A204.1 (cell line): ENCODE data around the gene HDC.

Experiments used
- FAIRE-seq: peaks from 2 replicates; lab custom pipeline; 2012; peaks lifted over from hg19 to GRCh38; lab: Jason Lieb, UNC

Gene HDC, protein sequence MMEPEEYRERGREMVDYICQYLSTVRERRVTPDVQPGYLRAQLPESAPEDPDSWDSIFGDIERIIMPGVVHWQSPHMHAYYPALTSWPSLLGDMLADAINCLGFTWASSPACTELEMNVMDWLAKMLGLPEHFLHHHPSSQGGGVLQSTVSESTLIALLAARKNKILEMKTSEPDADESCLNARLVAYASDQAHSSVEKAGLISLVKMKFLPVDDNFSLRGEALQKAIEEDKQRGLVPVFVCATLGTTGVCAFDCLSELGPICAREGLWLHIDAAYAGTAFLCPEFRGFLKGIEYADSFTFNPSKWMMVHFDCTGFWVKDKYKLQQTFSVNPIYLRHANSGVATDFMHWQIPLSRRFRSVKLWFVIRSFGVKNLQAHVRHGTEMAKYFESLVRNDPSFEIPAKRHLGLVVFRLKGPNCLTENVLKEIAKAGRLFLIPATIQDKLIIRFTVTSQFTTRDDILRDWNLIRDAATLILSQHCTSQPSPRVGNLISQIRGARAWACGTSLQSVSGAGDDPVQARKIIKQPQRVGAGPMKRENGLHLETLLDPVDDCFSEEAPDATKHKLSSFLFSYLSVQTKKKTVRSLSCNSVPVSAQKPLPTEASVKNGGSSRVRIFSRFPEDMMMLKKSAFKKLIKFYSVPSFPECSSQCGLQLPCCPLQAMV

DNA sequence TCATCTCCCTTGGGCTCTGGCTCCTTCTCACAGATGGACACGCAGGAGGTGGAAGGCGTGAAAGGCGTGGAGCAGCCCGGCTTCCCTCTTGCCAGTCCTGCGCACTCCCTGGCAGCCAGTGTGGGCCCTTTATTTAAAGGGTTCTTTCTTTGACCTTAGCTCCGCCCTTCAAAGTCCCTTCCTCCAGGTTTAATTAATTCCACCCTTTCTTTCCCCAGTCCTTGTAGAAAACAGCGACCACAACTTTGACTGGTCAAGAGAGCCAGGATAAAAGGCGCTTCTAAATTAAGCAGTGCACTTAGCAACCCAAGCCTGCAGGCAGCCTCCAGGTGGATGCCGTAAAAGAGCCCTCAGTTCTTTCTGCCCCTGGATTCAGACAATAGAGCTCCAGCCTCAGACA, at the start of gene HDC:
HDC (minus strand) TSS at position 107 of the 400 bp plus-strand sequence; CDS start at position 4, 103 bp downstream.
- no peak for FAIRE-seq

DNA sequence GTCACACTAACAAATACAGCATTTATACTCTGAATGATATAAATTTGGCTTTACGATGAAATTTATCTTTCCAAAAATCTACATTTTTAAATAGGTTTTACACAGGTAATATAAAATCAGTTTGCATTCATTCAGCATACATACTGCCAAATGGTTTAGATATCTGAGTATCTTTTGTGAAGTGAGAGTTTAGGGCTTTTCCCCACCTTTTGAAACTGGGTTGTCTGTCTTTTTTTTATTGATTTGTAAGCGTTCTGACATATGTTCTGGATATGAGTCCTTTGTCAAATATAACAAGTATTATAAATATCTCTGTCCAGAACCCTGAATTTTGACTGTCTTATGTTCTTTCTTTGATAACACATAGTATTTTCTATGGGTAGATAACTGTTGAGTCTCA, 47.1 kb upstream of the HDC start:
- FAIRE-seq: no peak

DNA sequence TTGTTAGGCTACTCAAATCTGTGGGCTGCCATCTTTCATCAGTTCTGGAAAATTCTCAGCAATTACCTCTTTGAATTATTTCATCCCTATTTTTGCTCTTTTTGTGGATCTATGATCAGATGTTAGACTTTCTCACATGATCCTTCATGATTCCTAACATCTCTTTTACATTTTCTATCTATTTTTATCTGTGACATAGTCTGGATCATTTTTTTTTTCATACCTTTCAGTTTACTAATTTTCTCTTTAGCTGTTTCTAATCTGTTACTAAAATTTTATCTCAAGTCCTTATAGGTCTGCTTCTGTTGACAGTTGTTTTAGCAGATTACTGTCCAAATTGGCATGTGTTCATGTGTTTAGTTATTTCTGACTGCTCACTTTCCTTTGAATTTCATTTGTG, 42.3 kb upstream of the HDC start:
- FAIRE-seq: no peak

DNA sequence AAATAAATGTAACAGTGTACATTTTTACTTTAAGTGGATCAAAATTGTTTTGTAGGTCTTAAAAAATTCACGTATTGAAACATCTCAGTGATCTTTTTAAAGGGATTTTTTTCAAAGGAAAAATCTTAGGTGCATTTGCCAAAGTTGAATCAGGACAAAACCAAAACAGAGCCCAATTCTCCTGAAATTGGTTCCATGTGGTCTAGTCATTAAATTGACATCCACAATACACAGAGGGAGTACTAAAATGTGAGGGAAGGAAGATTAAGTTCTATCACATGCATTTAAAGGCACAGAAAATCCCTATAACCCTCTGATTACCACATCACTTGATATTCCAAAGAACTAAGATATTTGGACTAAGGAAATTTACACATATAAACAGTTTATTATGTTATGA, 39.3 kb upstream of the HDC start:
- FAIRE-seq: no peak

DNA sequence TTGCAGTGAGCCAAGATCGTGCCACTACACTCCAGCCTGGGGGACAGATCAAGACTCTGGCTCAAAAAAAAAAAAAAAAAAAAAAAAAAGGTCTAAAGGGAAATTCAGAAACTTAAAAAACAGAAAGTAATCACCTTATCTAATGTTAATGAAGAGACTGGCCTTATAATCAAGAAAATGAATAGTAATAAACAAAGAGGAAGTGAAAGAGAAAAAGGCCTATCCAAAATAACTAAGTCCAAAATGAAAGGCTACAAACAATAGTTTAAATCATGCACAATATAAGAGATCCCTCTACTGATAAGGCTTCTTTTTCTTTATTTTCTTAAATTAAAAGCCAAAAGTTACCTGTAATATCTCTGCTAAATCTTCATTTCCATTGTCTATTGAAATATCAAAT, 37.1 kb upstream of the HDC start:
- no peak for FAIRE-seq

DNA sequence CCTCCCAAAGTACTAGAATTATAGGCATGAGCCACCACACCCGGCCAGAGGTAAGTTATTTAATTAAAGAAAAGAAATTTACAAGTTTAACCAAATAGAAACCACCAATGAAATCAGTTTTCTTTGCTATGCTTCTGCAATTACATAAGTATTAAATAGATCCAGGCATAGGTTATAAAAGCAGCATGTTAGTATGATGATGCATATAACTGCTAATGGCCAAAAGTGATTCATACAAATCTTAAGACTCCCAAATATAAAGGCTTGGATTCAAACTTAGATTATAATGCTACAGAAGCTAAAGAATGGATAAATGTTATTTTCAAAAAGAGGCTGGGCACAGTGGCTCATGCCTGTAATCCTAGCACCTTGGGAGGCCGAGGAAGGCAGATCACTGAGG, 32.8 kb upstream of the HDC start:
- FAIRE-seq: no peak

DNA sequence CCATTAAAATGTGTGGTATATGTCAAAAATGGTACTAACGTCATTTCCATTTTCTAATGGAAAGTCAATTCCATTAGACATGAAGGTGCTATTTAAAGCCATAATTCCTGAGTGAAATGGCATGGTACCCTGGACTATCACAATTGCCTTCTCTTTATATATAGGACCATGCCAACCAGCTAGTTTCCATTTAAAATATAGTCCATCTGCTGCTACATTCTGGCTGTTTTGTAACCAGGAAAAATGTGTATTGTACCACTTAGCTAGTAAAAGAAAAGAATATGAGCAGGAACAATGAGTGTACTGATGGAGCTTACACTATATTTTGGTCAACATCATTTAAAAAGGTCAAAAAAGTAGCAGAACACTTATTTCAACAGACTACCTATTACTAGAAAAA, 30.4 kb upstream of the HDC start:
- FAIRE-seq: no peak

DNA sequence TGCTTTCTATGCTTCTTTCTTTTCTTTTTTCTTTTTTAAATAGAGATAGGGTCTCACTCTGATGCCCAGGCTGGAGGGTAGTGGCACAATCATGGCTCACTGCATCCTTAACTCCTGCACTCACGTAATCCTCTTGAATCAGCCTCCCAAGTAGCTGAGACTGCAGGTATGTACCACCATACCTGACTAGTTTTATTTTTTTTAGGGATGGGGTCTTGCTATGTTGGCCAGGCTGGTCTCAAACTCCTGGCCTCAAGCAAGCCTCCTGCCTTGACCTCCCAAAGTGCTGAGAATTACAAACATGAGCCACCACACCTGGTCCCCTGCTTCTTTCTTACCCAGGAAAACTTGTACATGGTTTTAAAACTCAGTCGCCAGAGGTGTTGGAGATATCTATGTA, 24.2 kb upstream of the HDC start:
- no peak for FAIRE-seq

DNA sequence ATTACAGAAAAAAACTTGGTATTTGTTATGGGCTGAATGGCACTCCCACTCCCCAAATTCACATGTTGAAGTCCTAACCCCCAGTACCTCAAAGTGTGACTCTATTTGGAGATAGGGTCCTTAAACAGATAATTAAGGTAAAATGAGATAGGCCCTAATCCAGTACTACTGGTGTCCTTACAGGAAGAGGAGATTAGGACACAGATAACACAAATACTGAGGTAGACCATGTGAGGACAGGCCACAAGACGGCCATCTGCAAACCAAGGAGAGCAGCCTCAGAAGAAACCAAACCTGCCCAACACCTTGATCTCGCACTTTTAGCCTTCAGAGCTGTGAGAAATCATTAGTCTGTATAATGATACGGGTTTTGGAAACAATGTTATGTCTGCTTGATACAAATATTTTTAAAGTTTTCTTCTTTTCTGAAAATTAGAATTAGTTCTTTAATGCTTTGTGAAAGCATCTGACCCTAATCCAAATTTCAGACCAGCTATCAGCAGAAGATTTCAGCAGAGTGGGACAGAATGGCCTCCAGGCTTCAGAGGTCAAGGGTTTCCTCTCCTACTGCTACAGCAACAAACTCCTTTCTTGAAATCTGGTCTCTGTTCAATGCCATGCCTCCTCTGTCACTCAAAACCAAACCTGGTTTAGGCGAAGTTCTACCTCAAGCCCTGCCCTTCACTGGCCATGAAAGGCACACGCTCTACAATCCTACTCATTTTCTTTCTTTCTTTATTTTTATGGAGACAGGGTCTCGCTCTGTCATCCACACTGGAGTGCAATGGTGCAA, 22.0 kb upstream of the HDC start:
- FAIRE-seq: no peak

DNA sequence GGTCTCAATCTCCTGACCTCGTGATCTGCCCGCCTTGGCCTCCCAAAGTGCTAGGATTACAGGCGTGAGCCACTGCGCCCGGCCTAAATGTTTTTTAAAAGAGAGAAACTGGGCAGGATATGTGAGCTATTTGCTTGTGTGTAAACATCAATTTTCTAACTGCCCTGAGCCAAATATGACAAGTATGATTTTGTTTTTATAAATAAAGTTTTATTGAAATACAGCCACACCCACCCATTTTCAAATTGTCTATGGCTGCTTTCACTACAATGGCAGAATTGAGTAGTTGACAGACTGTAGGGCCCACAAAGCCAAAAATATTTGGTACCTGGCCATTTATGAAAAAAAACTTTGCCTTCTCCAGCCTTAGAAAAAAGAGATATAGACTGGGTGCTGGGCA, 15.9 kb upstream of the HDC start:
- FAIRE-seq: no peak

DNA sequence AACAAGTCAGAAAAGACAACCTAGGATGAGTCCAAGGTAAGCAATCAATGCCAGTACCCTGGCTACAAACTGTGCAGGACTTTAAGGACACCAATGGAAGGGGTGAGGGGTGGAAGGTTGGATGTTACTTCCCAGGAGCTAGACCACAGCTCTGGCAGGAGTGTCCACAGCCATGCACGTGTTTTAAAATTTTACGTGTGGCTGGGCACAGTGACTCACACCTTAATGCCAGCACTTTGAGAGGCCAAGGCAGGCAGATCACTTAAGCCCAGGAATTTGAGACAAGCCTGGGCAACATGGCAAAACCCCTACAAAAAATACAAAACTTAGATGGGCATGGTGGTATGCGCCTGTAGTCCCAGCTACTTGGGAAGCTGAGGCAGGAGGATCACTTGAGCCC, 14.7 kb upstream of the HDC start:
- FAIRE-seq: no peak

DNA sequence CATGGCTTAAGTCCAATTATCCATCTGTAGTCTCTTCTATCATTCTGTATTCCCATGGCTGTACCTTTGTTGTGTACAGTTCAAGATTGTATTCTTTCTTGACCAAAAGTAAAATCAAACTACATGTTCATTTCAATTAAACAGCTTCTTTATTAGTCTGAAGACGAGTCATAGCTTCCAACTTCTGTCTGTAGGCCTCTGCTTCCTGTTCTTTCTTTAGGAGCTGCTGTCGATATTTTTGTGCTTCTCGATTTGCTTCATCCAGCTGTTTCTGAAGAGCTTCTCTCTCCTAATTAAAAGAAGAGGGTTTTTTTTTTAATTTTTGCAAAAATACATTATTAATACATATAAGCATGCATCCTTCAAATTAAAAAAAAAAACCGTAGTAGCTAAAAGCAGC, 13.0 kb upstream of the HDC start:
- no peak for FAIRE-seq

DNA sequence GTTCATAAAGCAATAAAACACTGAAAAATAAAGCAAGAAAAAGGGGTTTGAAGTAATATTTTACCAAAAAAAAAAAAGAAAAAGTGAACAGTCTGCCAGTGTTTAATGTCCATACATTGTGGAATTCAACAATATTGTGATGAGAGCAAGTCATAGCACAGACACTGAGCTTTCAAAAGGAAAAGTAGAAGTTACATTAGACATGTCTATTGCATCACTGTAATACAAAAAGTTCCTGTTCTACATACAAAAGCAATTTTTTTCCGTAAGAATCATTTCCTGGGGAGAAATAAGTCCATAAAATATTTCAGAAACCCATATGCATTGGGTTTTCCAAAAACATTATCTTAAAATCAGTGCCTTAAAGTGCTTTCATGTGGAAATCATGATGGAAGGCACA, 11.8 kb upstream of the HDC start:
- FAIRE-seq: no peak

DNA sequence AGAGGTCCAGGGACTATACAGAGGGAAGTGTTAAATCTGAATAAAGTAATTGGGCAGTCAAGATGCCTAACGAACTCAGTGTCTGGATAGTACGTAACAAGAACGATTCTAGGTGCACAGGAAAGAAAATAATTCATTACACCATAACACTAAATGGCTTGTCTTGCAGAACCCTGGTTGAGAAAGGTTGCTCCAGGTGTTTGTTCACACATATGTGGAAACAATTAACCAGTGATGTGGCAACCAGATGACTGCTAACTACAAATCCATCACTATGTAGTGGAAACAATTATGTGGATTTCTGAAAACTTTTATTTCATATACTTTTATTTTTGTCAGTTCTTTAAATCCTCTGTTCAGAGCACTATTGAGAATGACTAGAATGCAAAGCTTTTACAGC, 10.4 kb upstream of the HDC start:
- no peak for FAIRE-seq

DNA sequence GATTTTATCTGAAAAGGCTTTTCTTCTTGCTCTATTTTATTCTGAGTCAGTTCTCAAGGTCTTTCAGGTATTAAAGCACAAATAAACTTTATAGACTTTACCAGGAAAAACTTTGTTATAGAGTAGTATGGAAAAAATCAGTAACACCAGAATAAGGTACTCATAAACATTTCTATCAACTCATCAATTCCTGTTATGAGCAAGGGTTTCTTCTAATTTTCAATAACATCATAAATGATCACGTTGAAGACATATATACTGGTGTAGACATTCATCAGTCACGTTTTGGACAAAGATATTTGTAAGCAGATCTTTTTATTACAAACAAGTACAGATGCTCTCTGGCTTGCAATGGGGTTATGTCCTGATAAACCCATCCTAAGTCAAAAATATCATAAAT, 9.6 kb upstream of the HDC start:
- no peak for FAIRE-seq

DNA sequence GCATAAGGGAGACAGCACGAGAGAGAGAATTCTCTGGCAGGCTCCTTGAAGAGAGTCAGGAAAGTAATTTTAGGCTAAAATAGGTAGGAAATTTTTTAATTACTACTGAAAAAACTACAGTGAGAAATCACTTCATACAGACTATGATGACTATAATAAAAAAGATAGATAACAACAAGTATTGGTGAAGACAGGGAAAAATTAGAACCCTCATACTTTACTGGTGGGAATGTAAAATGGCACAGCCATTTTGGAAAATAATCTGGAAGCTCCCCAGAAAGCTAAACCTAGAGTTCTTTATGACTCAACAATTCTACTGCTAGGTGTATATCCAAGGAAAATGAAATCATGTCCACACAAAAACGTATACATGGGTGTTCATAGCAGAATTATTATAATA, 2.1 kb upstream of the HDC start:
- FAIRE-seq: no peak

DNA sequence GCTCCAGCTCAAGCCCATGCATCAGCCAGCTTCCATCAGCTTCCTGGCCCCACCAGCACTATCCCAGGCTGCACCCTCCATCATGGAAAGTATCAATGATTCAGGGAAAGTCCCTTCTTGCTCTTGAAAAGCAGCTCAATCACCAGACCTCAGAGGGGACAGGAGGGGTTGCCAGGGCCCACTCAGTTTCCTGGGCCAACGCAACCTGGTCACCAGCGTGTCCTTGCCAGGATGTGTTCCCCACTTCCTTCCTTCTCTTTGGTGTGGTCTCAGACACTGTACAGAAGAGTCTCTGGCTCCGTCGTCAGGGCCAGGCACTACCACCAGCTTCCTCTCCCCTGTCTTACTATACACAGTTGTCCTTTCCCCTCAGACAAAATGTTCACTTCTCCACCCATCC, 3.0 kb downstream of the HDC start:
- no peak for FAIRE-seq

DNA sequence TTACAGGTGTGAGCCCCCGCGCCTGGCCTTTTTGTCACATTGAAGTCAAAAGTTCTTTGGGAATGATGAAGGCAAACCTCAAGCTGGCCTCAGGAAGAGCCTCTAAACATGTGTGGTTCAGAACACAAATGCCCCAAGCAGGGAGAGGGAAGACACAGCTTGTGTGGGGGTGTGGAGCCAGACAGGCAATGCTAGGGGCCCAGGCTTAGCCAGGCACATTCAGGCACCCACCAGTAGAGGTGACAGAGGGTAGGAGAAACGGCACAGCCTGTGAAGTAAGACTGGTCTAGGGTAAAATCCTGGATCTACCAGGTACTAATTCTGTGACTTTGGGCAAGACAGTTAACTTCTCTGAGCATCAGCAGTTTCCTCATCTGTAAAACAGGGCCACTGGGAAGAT, 3.5 kb downstream of the HDC start:
- FAIRE-seq: no peak

DNA sequence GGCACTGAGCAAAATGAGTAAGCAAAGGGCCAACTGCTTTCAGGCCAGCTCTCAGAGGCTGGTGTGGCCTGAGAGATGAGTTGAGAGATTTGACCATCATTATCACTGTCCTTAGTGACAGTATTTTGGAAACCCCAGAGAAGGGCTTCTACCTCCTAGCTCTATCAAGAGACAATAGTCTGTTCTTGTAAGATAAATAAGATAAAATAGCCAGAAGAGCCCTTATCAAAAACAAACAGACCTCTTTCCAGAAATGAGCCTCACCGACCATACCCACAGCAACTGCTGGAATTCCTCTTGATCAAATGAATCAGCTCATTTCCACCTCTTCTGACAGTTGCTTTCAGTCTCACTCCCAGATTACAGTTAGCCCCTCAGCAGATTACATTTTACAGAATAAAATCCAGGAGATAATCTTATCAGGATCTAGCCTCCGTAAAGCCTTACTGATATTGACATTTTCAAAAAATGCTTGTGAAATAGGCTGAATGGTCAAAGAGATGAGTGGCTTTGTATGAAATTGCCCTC, 4.5 kb downstream of the HDC start:
- no peak for FAIRE-seq

DNA sequence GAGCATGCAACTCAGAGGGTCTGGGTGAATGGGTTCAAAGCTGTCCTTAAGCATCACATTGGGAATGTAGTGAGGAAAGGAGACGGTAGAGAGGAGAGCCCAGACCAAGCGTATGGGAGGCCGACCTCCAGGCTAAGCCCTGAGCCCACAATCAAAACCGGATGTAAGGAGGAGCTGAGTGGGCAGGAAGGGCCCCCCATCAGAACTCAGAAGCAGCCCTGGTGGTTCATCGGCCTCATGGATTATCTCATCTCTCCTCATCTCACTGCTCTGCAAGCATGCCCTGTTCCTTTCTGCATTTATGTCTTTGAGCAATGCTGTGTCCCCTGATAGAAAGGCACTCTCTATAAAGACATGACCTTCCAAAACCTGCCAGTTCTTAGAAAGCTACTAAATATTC, 6.2 kb downstream of the HDC start:
- no peak for FAIRE-seq

DNA sequence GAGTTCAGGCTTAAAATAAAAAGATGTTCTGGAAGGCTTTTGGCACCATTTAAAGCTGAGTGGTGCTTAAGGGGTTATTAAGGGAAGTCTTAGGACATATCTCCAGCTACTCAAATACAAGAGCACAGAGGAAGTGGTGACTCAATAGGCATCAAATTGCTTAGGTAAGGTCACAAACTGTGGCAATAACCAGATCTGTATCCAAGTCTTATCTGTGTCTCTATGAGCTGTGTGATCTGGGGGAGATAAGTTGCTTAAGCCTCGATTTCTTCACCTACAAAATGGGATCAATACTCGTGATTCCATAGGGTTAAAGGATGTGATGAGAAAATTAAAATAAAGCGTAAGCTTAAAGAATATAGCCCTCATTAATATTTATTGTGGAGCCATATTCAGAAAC, 7.6 kb downstream of the HDC start:
- no peak for FAIRE-seq

DNA sequence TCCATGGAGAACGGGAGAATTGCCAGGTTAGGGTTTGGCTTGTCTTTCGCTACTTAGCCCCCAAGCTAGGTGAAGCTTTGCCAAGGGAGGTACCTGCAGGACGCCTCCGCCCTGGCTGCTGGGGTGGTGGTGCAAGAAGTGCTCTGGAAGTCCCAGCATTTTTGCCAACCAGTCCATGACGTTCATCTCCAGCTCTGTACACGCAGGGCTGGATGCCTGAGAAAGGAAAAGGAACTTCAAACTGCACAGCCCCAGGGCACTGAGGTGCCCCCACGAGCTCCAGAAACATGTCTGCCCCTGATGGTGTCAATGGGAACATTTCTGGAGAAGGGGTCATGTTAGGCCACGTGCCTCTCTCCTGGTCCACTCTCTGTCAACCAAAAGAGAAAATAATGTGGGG, 8.2 kb downstream of the HDC start:
- no peak for FAIRE-seq
